ENCODE results near the gene ACAP3. TPM values are rescaled to one million over a fixed set of nuclear protein-coding genes. Genes with fewer than 3 reads are reported as not detected.

Gene ACAP3
- total and polyA plus RNA-seq, 2 experiments from 2014 or later, result 8.1 to 31.9 TPM

DNA sequence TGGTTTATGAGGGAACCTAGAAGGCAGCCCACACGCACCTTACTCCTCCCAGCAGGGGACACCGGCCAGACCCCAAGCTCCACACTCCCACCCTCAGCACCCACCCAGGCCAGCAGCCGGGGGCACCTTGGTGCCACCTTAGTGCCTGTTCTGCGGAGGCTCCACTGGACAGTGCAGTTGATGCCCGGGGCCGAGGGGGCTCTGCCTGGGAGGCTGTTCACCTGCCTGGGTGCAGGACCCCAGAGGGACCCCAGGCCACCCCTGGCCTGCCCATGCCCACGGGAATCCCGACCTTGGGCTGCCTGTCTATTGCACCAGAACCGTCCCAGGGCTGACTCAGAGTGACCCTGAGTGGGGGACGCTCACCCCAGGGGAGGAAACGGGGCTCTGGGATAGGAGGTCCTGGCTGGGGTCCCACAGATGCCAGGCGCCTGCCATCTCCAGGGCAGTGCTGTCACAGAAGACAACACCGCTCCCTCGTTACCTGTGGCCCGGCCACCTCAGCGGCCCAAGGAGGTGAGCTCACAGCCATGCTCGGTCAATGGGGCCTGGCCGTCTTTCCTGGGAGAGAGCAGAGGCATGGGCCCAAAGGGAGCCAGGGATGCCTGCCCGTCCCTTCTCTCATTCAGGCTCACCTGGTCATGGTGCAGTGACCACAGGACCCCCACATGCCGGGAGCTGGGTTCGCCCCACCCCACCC, 26.8 kb downstream of the ACAP3 start (continued):
- TF ChIP-seq, protein P1, sequence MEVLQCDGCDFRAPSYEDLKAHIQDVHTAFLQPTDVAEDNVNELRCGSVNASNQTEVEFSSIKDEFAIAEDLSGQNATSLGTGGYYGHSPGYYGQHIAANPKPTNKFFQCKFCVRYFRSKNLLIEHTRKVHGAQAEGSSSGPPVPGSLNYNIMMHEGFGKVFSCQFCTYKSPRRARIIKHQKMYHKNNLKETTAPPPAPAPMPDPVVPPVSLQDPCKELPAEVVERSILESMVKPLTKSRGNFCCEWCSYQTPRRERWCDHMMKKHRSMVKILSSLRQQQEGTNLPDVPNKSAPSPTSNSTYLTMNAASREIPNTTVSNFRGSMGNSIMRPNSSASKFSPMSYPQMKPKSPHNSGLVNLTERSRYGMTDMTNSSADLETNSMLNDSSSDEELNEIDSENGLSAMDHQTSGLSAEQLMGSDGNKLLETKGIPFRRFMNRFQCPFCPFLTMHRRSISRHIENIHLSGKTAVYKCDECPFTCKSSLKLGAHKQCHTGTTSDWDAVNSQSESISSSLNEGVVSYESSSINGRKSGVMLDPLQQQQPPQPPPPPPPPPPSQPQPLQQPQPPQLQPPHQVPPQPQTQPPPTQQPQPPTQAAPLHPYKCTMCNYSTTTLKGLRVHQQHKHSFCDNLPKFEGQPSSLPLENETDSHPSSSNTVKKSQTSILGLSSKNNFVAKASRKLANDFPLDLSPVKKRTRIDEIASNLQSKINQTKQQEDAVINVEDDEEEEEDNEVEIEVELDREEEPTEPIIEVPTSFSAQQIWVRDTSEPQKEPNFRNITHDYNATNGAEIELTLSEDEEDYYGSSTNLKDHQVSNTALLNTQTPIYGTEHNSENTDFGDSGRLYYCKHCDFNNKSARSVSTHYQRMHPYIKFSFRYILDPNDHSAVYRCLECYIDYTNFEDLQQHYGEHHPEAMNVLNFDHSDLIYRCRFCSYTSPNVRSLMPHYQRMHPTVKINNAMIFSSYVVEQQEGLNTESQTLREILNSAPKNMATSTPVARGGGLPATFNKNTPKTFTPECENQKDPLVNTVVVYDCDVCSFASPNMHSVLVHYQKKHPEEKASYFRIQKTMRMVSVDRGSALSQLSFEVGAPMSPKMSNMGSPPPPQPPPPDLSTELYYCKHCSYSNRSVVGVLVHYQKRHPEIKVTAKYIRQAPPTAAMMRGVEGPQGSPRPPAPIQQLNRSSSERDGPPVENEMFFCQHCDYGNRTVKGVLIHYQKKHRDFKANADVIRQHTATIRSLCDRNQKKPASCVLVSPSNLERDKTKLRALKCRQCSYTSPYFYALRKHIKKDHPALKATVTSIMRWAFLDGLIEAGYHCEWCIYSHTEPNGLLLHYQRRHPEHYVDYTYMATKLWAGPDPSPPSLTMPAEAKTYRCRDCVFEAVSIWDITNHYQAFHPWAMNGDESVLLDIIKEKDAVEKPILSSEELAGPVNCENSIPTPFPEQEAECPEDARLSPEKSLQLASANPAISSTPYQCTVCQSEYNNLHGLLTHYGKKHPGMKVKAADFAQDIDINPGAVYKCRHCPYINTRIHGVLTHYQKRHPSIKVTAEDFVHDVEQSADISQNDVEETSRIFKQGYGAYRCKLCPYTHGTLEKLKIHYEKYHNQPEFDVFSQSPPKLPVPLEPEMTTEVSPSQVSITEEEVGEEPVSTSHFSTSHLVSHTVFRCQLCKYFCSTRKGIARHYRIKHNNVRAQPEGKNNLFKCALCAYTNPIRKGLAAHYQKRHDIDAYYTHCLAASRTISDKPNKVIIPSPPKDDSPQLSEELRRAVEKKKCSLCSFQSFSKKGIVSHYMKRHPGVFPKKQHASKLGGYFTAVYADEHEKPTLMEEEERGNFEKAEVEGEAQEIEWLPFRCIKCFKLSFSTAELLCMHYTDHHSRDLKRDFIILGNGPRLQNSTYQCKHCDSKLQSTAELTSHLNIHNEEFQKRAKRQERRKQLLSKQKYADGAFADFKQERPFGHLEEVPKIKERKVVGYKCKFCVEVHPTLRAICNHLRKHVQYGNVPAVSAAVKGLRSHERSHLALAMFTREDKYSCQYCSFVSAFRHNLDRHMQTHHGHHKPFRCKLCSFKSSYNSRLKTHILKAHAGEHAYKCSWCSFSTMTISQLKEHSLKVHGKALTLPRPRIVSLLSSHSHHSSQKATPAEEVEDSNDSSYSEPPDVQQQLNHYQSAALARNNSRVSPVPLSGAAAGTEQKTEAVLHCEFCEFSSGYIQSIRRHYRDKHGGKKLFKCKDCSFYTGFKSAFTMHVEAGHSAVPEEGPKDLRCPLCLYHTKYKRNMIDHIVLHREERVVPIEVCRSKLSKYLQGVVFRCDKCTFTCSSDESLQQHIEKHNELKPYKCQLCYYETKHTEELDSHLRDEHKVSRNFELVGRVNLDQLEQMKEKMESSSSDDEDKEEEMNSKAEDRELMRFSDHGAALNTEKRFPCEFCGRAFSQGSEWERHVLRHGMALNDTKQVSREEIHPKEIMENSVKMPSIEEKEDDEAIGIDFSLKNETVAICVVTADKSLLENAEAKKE (CRISPR knock-in tag; IDR thresholded peaks at IDR 0.05), result no peak
- TF ChIP-seq CREB1 (CRISPR knock-in tag; IDR thresholded peaks at IDR 0.05; ENCODE audit: low read depth), result no peak
- TF ChIP-seq ZNF114 (CRISPR knock-in tag; IDR thresholded peaks at IDR 0.05), result no peak
- no peak for TF ChIP-seq REST (IDR thresholded peaks at IDR 0.05; ENCODE audit: unreplicated experiment)
- TF ChIP-seq NANOG (IDR thresholded peaks at IDR 0.05; ENCODE audit: borderline replicate concordance), result no peak

All from GM23338 (cell line).